Mesodermal cell (in vitro differentiated cells): Measurements from ENCODE around the gene TGFB1.
A peak's percentile ranks its signal among the peaks of the same experiment; 100 is the strongest.
"Not testable (repeated sequence)": the region's sequence is repeated elsewhere in the genome, so short reads cannot be mapped to it uniquely, and the experiment has no call there.

Experiments used
- H3K27ac ChIP-seq: 2 replicates; pipeline ENCODE4 v1.7.0; 2013; ENCODE audit warnings: mild to moderate bottlenecking, low read depth, low read length, moderate library complexity; ENCODE audit not compliant: severe bottlenecking
- H3K36me3 ChIP-seq: 2 replicates; pipeline ENCODE4 v1.7.1; 2013; ENCODE audit warnings: mild to moderate bottlenecking, low read length, moderate library complexity; ENCODE audit not compliant: control insufficient read depth, insufficient read depth
- H3K4me1 ChIP-seq: one replicate; pipeline ENCODE4 v1.7.1; 2013; ENCODE audit warnings: mild to moderate bottlenecking, low read length; ENCODE audit not compliant: insufficient read depth, control insufficient read depth, poor library complexity, severe bottlenecking
- H3K4me3 ChIP-seq: 2 replicates; pipeline ENCODE4 v1.7.0; 2013; ENCODE audit warnings: low read length, control low read depth, mild to moderate bottlenecking; ENCODE audit not compliant: insufficient read depth, poor library complexity, severe bottlenecking; ENCODE audit errors: extremely low read depth
- H3K9me3 ChIP-seq: 2 replicates; pipeline ENCODE4 v1.7.1; 2013; ENCODE audit warnings: mild to moderate bottlenecking, low read length, moderate library complexity; ENCODE audit not compliant: control insufficient read depth
- WGBS, 2 experiments: methylation state at CpG; one replicate each; pipeline ENCODE4 v1.1.5; 2013; ENCODE audit warnings: missing lambda C conversion rate in 2 of 2; ENCODE audit not compliant: insufficient coverage in 2 of 2; 5-methylcytosine and 5-hydroxymethylcytosine counted together

TGFB1 gene

DNA sequence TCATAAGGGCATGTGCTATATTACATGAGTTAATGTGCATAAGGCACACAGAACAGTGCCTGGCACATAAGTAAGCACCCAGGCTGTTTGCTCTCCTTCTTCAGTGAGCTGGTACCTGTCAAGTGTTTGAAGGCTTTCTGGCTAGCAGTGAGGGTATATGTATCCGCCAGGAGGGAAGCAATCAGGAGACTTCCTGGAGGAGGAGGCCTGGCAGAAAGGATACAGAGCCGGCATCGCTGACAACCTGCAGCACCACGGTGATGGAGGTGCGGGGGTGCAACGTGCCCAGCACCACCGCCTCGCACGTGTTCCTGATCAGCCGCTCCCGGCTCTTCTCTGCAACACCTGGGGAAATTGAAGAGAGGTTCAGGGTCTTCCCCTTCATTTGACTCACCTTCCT is 37.9 kb upstream of the TGFB1 start:
- WGBS, 2 experiments, result 91 to 92% methylated on average over 9 to 11 of the region's 11 CpGs

DNA sequence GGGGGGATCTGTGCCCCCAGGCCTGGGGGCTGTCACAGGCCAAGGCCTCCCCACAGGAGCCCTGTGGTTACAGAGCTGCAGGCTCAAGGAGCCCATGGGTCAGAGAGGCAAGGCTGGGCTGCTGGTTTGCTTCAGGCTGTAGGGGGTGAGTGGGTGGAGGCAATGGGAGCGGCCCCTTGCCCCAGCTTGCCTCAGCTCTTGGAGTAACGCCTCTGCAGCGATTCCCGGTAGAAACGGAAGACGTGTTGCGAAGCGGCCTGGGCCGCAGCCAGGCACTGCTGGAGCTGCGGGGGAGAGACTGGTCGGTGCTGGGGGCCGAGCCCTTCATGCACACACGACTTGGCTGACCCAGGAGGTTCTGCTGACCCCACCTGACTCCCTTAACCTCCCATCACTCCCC is 32.7 kb upstream of the TGFB1 start:
- 96% methylated on average over 11 to 12 of the region's 13 CpGs for WGBS, 2 experiments
- H3K4me3 ChIP-seq, result no peak overlapping the region
- H3K36me3 ChIP-seq, result peaks cover 54% of the 10 kb centered on the region
- H3K27ac ChIP-seq, result no peak overlapping the region
- H3K9me3 ChIP-seq, result no peaks in the 10 kb centered on the region
- no peaks in the 10 kb centered on the region for H3K4me1 ChIP-seq

More for the DNA sequence above, 37.9 kb upstream of the TGFB1 start:
- no peak overlapping the region for H3K4me3 ChIP-seq
- H3K27ac ChIP-seq, result no peak overlapping the region
- no peaks in the 10 kb centered on the region for H3K4me1 ChIP-seq
- peaks cover 45% of the 10 kb centered on the region for H3K36me3 ChIP-seq
- no peaks in the 10 kb centered on the region for H3K9me3 ChIP-seq

DNA sequence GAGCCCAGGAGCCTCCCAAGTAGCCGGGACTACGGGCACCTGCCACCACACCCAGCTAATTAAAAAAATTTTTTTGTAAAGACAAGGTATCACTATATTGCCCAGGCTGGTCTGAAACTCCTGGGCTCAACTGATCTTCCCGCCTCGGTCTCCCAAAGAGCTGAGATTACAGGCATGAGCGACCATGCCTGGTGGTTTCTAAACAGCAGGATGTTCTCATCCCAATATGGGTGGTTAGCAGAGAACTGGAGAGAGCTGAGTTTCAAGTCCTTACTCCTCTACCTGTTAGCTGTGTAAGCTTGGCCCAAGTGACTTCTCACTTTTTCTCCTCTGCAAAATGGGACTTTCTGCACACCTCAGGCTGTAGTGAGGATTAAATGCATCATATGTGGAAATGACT is 30.6 kb upstream of the TGFB1 start:
- Histone ChIP-seq H3K27ac (no peak overlapping the region), H3K4me3 (no peak overlapping the region), H3K36me3 (peaks cover 36% of the 10 kb centered on the region), H3K9me3 (no peaks in the 10 kb centered on the region), H3K4me1 (no peaks in the 10 kb centered on the region)
- 82 to 100% methylated on average over 3 of the region's 5 CpGs for WGBS, 2 experiments

DNA sequence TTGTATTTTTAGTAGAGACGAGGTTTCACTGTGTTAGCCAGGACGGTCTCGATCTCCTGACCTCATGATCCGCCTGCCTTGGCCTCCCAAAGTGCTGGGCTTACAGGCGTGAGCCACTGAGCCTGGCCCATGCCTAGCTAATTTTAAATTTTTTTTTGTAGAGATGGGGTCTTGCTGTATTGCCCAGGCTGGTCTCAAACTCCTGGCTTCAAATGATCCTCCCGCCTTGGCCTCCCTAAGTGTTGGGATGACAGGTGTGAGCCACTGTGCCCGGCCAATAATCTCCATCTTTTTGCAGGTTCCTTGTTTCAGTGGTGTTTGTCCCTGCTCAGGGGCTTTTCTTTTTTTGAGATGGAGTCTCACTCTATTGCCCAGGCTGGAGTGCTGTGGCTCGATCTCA is 27.8 kb upstream of the TGFB1 start:
- not testable (repeated sequence) for H3K4me1 ChIP-seq, H3K4me3 ChIP-seq, H3K27ac ChIP-seq, H3K9me3 ChIP-seq
- WGBS, 2 experiments, result 92 to 100% methylated on average over 4 to 7 of the region's 8 CpGs
- peaks cover 14% of the 10 kb centered on the region for H3K36me3 ChIP-seq

DNA sequence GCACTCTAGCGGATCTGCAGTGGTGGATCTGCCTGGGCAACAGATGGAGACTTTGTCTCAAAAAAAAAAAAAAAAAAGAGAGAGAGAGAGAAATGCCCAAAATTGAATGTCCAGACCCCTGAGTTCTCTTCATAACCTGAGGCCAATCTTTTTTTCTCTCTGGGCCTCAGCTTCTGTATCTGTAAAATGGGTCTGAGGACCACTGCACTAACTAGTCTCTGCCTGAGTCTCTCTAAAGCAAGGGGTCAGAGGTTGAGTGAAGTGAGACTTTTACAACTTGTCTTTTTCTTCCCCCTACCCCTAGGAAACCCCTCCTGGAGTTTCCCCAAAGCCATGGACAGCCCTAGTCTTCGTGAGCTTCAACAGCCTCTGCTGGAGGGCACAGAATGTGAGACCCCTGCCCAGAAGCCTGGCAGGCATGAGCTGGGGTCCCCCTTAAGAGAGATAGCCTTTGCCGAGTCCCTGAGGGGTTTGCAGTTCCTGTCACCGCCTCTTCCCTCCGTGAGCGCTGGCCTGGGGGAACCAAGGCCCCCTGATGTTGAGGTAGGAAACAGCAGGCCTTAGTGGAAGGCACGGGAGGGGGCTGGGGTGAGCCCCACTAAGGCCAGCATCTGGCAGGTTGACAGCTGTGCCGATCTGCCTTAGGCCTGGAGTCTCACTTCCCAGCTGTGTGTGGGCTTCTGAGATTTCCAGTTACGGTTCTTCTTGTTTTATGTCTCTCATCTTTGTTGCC is 24.4 kb upstream of the TGFB1 start:
- H3K4me1 ChIP-seq, result no peaks in the 10 kb centered on the region
- no peak overlapping the region for H3K27ac ChIP-seq
- H3K36me3 ChIP-seq, result peaks cover 6% of the 10 kb centered on the region
- H3K4me3 ChIP-seq, result no peak overlapping the region
- no peaks in the 10 kb centered on the region for H3K9me3 ChIP-seq
- 56 to 57% methylated on average over 7 to 8 of the region's 9 CpGs for WGBS, 2 experiments

DNA sequence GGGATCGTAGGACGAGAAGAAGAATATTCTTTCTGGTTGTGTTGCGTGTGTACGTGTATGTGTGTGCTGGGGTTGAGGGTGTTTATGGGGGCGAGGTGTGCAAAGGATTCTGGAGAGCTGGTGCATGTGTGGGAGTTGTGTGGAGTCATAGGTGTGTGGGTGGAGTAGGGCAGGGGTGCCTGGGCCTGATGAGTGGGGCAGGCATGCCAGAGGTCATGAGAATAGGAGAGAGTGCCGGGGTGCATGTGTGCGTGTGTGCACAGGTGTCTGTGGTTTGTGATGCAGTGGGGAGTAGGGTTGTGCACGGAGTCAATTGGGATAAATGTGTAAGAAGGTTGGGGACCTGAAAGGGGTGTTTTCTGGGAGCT is 23.3 kb upstream of the TGFB1 start:
- peak overlapping the region; percentile 29 for H3K27ac ChIP-seq
- peak overlapping the region; percentile 44 for H3K4me3 ChIP-seq
- no peaks in the 10 kb centered on the region for H3K4me1 ChIP-seq
- peaks cover 3% of the 10 kb centered on the region for H3K36me3 ChIP-seq
- 66 to 70% methylated on average over 7 to 8 of the region's 8 CpGs for WGBS, 2 experiments
- no peaks in the 10 kb centered on the region for H3K9me3 ChIP-seq

DNA sequence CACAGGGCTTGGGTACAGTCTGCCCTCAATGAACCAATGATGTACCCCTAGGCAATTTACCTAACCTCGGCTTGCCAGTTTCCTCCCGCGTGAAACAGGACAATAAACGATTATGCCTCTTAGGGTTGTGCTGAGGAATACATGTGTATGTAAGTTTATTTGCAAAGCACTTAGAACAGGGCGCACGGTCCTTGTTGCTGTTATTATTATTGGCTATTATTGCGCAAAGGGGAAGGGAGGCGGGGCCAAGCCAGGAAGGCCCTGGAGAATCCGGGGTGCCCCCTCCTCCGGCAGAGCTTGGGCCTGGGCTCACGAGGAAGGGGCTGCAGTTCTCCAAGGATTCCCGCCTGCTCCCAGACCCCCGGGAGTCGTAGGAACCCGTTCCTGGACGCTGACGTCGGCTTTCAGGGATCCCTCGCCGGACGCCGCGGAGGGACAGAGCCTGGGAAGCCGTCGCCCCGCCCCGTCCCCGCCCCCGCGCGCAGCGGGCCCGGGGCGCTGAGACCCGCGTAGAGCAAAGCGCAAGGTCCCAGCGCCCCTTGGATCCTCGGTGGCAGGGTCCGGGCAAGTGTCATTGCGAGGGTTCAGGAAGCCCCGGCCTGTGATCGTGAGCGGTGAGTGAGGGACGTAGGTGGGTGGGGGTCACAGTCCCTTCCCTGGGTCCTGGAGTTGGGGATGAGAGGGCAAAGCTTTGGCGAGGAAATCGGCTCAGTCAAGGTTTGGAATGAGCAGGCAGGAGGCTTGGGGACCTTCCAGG is 22.7 kb upstream of the TGFB1 start, which contains the start of gene TMEM91:
Gene TMEM91 (plus strand): TSS at position 293 of the 757 bp plus-strand sequence. CDS start 1,777 bp downstream, outside the sequence.
- Histone ChIP-seq H3K4me1 (no peaks in the 10 kb centered on the region), H3K4me3 (peak within 1 kb of the TSS; percentile 44), H3K36me3 (peaks cover 3% of the 10 kb centered on the region), H3K9me3 (no peaks in the 10 kb centered on the region), H3K27ac (peak within 1 kb of the TSS; percentile 29)
- WGBS, 2 experiments, result 4 to 6% methylated on average over 34 to 45 of the region's 47 CpGs

DNA sequence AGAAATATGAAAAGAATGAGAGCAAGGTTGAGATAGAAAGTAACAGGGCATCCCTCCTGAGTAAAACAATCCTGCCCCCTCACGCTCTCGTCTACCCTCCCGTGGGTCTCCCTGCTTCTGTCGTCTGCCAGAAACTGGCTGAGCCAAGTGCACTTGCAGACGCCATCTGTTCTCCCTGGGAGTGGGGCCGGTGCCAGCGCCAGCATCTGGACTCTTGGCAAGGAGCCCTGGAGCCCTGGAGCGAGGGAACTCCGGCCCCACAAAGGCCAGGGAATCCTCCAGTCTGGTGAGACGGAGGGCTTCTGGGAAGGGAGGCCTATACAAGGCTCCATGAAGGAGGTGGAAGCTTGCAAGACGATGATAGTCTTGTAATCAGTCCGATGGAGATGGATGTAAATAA is 20.3 kb upstream of the TGFB1 start:
- Histone ChIP-seq H3K4me1 (no peaks in the 10 kb centered on the region), H3K36me3 (peaks cover 3% of the 10 kb centered on the region), H3K9me3 (no peaks in the 10 kb centered on the region), H3K4me3 (no peak overlapping the region), H3K27ac (no peak overlapping the region)
- WGBS, 2 experiments, result 91 to 97% methylated on average over 6 to 9 of the region's 12 CpGs

DNA sequence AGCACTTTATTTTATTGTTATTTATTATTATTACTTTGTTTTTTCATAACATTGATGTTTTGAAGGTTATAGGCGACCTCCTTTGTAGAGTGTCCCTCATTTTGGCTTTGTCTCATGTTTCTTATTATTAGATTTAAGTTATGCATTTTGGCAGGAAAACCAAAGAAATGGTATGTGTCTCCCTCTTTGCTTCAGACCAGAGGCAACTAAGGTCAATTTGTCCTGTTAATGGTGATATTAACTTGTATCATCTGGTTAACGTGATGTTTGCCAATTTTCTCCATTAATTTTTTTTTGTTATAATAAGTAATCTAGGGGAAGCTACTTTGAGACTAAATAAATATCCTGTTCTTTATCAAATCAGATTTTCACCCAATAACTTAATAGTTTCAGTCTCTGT is 18.8 kb upstream of the TGFB1 start:
- H3K9me3 ChIP-seq, result no peaks in the 10 kb centered on the region
- WGBS, 2 experiments, result 86% methylated on average over 1 of the region's 2 CpGs; no CpG with 5 or more reads in 1 of the 2 experiments
- no peak overlapping the region for H3K4me3 ChIP-seq
- peaks cover 3% of the 10 kb centered on the region for H3K36me3 ChIP-seq
- no peaks in the 10 kb centered on the region for H3K4me1 ChIP-seq
- no peak overlapping the region for H3K27ac ChIP-seq

DNA sequence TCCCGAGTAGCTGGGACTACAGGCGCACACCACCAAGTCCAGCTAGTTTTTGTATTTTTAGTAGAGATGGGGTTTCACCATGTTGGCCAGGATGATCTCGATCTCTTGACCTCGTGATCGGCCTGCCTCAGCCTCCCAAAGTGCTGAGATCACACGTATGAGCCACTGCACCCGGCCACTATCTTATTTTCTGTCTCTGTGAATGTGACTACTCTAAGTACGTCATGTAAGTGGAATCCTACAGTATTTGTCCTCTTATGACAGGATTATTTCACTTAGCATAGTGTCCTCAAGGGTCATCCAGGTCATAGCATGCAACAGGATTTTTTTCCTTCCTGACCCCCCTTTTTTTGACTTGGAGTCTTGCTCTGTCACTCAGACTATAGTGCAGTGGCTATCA is 17.8 kb upstream of the TGFB1 start:
- no peak overlapping the region for H3K4me3 ChIP-seq
- WGBS, 2 experiments, result 96 to 98% methylated on average over 7 to 8 of the region's 8 CpGs
- H3K4me1 ChIP-seq, result no peaks in the 10 kb centered on the region
- no peak overlapping the region for H3K27ac ChIP-seq
- H3K9me3 ChIP-seq, result no peaks in the 10 kb centered on the region
- H3K36me3 ChIP-seq, result peaks cover 3% of the 10 kb centered on the region

DNA sequence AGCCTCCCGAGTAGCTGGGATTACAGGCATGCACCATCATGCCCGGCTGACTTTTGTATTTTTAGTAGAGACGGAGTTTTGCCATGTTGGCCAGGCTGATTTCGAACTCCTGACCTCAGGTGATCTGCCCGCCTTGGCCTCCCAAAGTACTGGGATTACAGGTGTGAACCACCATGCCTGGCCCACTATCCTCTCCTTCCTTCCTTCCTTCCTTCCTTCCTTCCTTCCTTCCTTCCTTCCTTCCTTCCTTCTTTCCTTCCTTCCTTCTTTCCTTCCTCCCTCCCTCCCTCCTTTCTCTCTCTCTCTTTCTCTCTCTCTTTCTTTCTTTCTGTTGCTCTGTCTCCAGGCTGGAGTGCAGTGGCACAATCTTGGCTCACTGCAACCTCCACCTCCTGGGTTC is 17.4 kb upstream of the TGFB1 start:
- H3K4me1 ChIP-seq, H3K9me3 ChIP-seq, H3K27ac ChIP-seq, H3K4me3 ChIP-seq, H3K36me3 ChIP-seq: not testable (repeated sequence)
- WGBS, 2 experiments, result 97 to 100% methylated on average over 3 to 5 of the region's 5 CpGs
